Ovary (tissue), 9 donors: ENCODE results near the gene EPM2AIP1. TPM values are rescaled to one million over a fixed set of nuclear protein-coding genes. Genes with fewer than 3 reads are reported as not detected.

Source experiments
- DNase-seq, 5 donors: peaks; one replicate each; pipeline ENCODE4 v3.0.0-alpha.2; 2019 to 2020
- H3K27ac ChIP-seq, 2 donors: fragments of 200-600 bp; one replicate each; pipeline versions ENCODE4 v1.5.1 to v1.8.0; 2019 to 2022
- H3K27me3 ChIP-seq: fragments of 200-600 bp; one replicate; pipeline ENCODE4 v1.8.0; 2022
- H3K36me3 ChIP-seq: fragments of 200-600 bp; sonication (generic); one replicate; pipeline ENCODE4 v1.5.1; 2019
- H3K4me1 ChIP-seq: one replicate; pipeline ENCODE4 v1.8.1; 2013; ENCODE audit warnings: mild to moderate bottlenecking, moderate library complexity; ENCODE audit not compliant: insufficient read depth
- H3K4me3 ChIP-seq: fragments of 200-600 bp; sonication (generic); one replicate; pipeline ENCODE4 v1.5.1; 2017
- H3K9me3 ChIP-seq, 2 donors: fragments of 200-600 bp in 1 of 2; sonication (generic) in 1 of 2; one replicate each; pipeline versions ENCODE4 v1.5.1 to v1.8.1; 2013 to 2019; ENCODE audit warnings: mild to moderate bottlenecking in 1 of 2, moderate library complexity in 1 of 2
- EP300 ChIP-seq: sonication (generic); formaldehyde crosslinking; IDR thresholded peaks from one replicate; pipeline ENCODE4 v1.6.1; 2017; ENCODE audit warnings: antibody characterized with exemption
- POLR2A ChIP-seq: fragments of 450-650 bp; IDR thresholded peaks from one replicate; pipeline ENCODE4 v1.6.1; 2017; ENCODE audit warnings: antibody characterized with exemption, mild to moderate bottlenecking, moderate library complexity
- WGBS, 3 donors: extraction: QIAGEN DNeasy Blood & Tissue Kit in 1 of 3; methylation state at CpG; one replicate each; pipeline versions ENCODE4 v1.1.5 to v1.1.7; 2013 to 2017; 5-methylcytosine and 5-hydroxymethylcytosine counted together
- intact Hi-C, 4 donors: fragments of 100-400 bp; cut with DNase I; formaldehyde crosslinking; loops; one replicate each; pipeline versions ENCODE4 v1.11.0 to v1.15.1; 2022 to 2023
- polyA plus RNA-seq, 2 donors: library from polyadenylated mRNA; stranded (reverse); fragments of 200-250 nt in 1 of 2; fragments of 350-450 nt in 1 of 2; fragmentation: Illumina TruSeq in 1 of 2; extraction: RNeasy Lipid Tissue Mini Kit (QIAGEN cat#74804) in 1 of 2; gene quantifications; one replicate each; pipeline ENCODE4 v1.2.3, GENCODE V29; 2013 to 2014
- total RNA-seq, 7 donors: library from RNA; depleted of rRNA in 2 of 7; stranded (reverse); fragments of >200 nt in 2 of 7; fragmentation: NEBNext Ultra II Directional in 3 of 7; extraction: Animal tissue kit (Norgen Biotek cat#: 25700) in 3 of 7; gene quantifications; one replicate each; pipeline versions ENCODE4 v1.1.0 to v1.2.4, GENCODE V29; 2016 to 2023
- TF ChIP-seq, protein P1 (sequence below), 3 donors: fragments of 450-650 bp in 2 of 3; fragments of 200-600 bp in 1 of 3; IDR thresholded peaks; one replicate each; pipeline versions ENCODE4 v1.5.1 to v1.8.0; 2016 to 2022; ENCODE audit warnings: antibody characterized with exemption in 3 of 3, mild to moderate bottlenecking in 1 of 3
- donor health status: DM: no; HTN: no; CAD: no; lungs with moderate emphysema.
- donor health status: DM: no; HTN: no; CAD: no.
- donor health status: Bipolar disorder and iron deficiency.
- donor health status: DM: yes; HTN: yes; CAD: no.
- donor health status: DM: no; HTN: no; CAD: no.
- donor health status: DM: yes; HTN: yes; CAD: no.

The EPM2AIP1 gene
- total and polyA plus RNA-seq, 9 donors = 10.2 to 40.0 (median 31.8) TPM

DNA sequence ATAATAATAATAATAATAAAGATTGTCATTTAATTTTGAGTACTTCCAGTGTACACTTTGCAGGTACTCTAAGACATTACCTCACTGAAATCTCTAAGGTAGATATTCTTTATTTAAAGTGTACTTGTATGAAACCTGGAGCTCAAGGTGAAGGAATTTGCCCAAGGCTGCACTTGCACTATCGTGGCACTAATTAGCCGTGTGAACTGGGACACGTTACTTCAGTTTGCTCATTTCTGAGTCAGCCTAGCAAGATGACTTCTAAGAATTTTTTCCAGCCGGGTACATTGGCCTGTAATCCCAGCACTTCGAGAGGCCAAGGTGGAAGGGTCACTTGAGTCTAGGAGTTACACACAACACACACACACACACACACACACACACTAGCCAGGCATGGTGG, 33.9 kb upstream of the EPM2AIP1 start:
- TF ChIP-seq POLR2A = no peak
- TF ChIP-seq, protein P1, sequence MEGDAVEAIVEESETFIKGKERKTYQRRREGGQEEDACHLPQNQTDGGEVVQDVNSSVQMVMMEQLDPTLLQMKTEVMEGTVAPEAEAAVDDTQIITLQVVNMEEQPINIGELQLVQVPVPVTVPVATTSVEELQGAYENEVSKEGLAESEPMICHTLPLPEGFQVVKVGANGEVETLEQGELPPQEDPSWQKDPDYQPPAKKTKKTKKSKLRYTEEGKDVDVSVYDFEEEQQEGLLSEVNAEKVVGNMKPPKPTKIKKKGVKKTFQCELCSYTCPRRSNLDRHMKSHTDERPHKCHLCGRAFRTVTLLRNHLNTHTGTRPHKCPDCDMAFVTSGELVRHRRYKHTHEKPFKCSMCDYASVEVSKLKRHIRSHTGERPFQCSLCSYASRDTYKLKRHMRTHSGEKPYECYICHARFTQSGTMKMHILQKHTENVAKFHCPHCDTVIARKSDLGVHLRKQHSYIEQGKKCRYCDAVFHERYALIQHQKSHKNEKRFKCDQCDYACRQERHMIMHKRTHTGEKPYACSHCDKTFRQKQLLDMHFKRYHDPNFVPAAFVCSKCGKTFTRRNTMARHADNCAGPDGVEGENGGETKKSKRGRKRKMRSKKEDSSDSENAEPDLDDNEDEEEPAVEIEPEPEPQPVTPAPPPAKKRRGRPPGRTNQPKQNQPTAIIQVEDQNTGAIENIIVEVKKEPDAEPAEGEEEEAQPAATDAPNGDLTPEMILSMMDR (IDR thresholded peaks at IDR 0.05) = no peak
- TF ChIP-seq EP300 = no peak
- H3K36me3 ChIP-seq = no peaks in the 10 kb centered on the region
- no peak overlapping the region for H3K4me3 ChIP-seq
- WGBS, 3 donors = 90 to 94% (median 92%) methylated on average over 5 of the region's 5 CpGs
- peaks cover 3% of the 10 kb centered on the region for H3K4me1 ChIP-seq
- intact Hi-C loops = loop anchor here in 1 of 4 donors (10.0 kb wide), 1 partner anchor 188 kb away; no protein-coding TSS in a partner anchor
- H3K9me3 ChIP-seq = no peaks in the 10 kb centered on the region
- no peaks in the 10 kb centered on the region for H3K27me3 ChIP-seq
- no peak for DNase-seq
- H3K27ac ChIP-seq = no peak overlapping the region

DNA sequence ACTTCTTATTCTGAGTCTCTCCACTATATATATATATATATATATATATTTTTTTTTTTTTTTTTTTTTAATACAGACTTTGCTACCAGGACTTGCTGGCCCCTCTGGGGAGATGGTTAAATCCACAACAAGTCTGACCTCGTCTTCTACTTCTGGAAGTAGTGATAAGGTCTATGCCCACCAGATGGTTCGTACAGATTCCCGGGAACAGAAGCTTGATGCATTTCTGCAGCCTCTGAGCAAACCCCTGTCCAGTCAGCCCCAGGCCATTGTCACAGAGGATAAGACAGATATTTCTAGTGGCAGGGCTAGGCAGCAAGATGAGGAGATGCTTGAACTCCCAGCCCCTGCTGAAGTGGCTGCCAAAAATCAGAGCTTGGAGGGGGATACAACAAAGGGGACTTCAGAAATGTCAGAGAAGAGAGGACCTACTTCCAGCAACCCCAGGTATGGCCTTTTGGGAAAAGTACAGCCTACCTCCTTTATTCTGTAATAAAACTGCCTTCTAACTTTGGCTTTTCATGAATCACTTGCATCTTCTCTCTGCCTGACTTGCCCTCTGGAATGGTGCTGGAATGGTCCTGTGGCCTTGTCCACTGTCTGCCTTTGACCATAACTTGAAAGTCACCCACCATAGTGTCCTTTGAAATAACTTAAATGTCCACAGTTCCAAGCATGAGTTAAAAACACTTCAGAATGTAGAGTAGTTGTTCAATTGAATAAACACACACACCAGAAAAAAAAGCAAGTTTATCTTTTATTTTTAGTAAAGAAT, 32.8 kb upstream of the EPM2AIP1 start:
- no peak overlapping the region for H3K27ac ChIP-seq

DNA sequence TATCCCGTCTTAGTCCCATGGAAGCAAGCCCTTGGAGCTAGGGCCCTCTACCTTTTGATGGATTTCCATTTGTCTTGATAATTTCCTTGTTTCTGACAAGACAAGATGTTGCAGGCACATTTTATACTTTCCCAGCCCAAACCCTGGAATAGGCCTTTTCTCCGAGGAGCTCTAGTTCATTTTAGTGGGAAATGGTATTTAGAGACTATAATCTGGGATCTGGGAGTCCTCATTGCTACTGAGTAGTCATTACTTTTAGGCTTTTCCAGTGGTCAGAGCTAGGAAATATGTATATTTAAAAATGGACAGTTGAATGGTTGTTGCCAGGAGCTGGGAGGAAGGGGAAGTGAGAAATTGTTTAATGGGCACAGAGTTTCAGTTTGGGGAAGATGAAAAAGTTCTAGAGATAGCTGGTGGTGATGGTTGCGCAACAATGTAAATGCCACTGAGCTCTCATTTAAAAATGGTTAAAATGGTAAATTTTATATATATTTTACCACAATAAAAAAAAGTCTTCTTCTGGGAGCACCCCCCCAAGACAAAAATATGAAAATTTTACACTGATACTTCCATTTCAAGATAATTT, 32.0 kb upstream of the EPM2AIP1 start:
- Histone ChIP-seq H3K4me1 (no peaks in the 10 kb centered on the region), H3K27me3 (no peaks in the 10 kb centered on the region), H3K4me3 (no peak overlapping the region), H3K9me3 (no peaks in the 10 kb centered on the region), H3K27ac (no peak overlapping the region), H3K36me3 (no peaks in the 10 kb centered on the region)
- 97 to 99% (median 99%) methylated on average over 3 of the region's 3 CpGs for WGBS, 3 donors
- intact Hi-C loops = loop anchor here in 1 of 4 donors (10.0 kb wide), 1 partner anchor 190 kb away; no protein-coding TSS in a partner anchor
- DNase-seq = no peak
- TF ChIP-seq, protein P1 (IDR thresholded peaks at IDR 0.05) = no peak
- TF ChIP-seq POLR2A = no peak
- no peak for TF ChIP-seq EP300

More for the DNA sequence above, 32.8 kb upstream of the EPM2AIP1 start:
- intact Hi-C loops = loop anchor here in 1 of 4 donors (10.0 kb wide), 1 partner anchor 189 kb away; no protein-coding TSS in a partner anchor
- DNase-seq = no peak
- TF ChIP-seq, protein P1 (IDR thresholded peaks at IDR 0.05) = no peak
- TF ChIP-seq POLR2A = no peak
- TF ChIP-seq EP300 = no peak
- Histone ChIP-seq H3K4me3 (no peak overlapping the region), H3K36me3 (no peaks in the 10 kb centered on the region), H3K9me3 (no peaks in the 10 kb centered on the region), H3K4me1 (no peaks in the 10 kb centered on the region), H3K27me3 (no peaks in the 10 kb centered on the region)
- 86 to 95% (median 92%) methylated on average over 3 of the region's 3 CpGs for WGBS, 3 donors

DNA sequence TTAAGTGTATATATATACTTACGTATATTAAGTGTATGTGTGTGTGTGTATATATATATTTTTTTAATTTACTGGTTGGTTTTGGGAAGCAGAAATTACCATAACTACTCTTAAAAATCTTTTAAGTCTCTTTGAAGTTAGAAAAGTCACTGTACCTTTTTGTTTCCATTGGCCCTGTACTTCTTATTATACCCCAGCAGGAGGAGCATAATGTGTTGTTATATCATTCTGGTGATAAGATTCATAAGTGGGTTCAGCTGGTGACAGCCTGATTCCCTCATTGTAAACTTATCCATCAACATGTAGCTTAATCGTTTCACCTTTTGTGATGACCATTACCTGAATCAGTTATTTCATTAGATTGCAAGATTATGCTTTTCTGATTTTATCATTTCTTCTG, 31.2 kb upstream of the EPM2AIP1 start:
- intact Hi-C loops = loop anchor here in 1 of 4 donors (10.0 kb wide), 1 partner anchor 191 kb away; no protein-coding TSS in a partner anchor
- Histone ChIP-seq H3K36me3 (no peaks in the 10 kb centered on the region), H3K27ac (no peak overlapping the region), H3K9me3 (no peaks in the 10 kb centered on the region), H3K27me3 (no peaks in the 10 kb centered on the region), H3K4me1 (no peaks in the 10 kb centered on the region), H3K4me3 (no peak overlapping the region)
- TF ChIP-seq EP300 = no peak
- TF ChIP-seq, protein P1 (IDR thresholded peaks at IDR 0.05) = peak in 1 of 3 donors; percentile 12
- no peak for TF ChIP-seq POLR2A
- WGBS, 3 donors = 95 to 96% (median 95%) methylated on average over 2 of the region's 2 CpGs
- DNase-seq = no peak
